Renal cortex interstitium (tissue), 11 donors: ENCODE measurements around the gene PRDM16. TPM values are rescaled to one million over a fixed set of nuclear protein-coding genes. Genes with fewer than 3 reads are reported as not detected.

Experiments
- DNase-seq, 11 donors: peaks; one replicate each; pipeline ENCODE4 v3.0.0-alpha.2; 2013; ENCODE audit warnings: low read depth in 9 of 11, low spot score in 4 of 11; ENCODE audit errors: extremely low read depth in 1 of 11
- polyA plus RNA-seq, 3 donors: library from polyadenylated mRNA; unstranded; fragments of 120-200 nt; gene quantifications; one replicate each; pipeline ENCODE4 v1.2.1, GENCODE V29; 2013; ENCODE audit not compliant: insufficient read length in 3 of 3

The PRDM16 gene
- polyA plus RNA-seq, 3 donors: 5.8 to 14.6 (median 7.3) TPM

GRCh38 chr1:3335754-3336640 lies 267.0 kb downstream of the PRDM16 start:
- no peak for DNase-seq

DNA sequence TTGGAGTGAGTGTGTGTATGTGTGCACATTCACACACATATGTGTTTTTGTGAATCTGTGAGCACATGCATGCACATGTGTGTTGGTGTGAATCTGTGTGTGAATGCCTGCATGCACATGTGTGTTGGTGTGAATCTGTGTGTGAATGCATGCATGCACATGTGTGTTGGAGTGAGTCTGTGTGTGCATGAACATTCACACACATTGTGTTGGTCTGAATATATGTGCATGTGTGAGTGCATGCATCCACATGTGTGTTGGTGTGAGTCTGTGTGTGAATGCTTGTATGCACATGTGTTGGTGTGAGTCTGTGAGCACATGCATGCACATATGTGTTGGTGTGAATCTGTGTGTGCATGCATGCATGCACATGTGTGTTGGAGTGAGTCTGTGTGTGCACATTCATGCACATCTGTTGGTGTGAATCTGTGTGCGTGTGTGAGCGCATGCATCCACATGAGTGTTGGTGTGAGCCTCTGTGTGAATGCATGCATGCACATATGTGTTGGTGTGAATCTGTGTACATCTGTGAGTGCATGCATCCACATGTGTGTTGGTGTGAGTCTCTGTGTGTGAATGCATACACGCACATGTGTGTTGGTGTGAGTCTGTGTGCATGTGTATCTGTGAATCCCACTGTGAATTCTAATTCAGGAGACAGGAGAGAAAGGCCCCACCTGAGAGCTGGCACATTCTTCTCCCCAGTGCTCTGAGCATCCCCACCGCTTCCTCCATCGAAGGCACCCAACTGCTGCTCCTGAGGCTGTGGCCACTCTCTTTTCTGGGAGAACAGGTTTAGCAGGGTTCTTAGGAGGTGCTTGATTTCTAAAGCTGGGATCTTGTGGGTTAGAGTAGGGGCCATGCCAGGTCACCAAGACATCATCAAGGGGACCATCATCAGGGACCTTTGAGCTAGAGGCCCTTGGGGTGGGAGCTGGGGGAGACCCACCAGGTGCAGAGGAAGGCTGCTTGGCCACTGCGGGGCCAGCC lies 267.9 kb downstream of the PRDM16 start:
- DNase-seq: no peak

GRCh38 chr1:3337798-3338724 lies 269.1 kb downstream of the PRDM16 start:
- DNase-seq: no peak

DNA sequence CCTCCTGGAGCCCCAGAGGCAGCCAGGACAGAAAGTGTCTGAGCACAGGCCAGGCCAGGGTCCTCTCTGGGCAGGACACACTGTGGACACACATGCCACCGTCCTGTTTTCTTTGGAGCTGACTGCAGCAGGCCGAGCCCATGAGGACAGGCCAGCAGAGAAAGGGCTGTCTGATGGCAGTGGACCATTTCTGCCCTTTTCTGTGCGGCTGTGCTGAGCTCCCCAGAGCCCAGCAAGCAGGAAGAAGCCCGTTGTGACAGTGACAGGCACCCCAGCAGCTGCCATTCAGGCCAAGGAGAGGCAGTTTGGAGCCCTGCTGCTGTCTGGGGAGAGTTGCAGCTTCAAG lies 269.7 kb downstream of the PRDM16 start:
- DNase-seq: no peak

DNA sequence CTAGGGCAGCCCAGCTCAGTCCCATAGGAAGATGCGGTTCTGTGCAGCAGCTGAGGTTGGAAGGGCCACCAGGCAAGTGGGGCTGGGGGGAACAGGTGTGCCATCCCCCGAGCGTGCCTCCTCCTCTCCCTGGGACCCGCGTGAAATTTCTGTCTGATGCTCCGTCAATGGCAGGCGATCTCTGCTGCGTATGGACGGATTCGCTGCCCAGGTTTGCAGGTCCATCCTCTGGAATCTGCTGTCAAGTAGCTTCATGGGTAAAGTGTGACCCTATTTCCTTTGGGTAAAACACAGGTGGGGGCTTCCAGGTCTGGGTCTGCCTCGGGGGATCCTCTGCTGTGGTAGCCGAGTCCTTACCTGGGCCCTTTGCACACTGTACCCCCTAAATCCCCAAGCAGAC lies 270.9 kb downstream of the PRDM16 start:
- DNase-seq: no peak

DNA sequence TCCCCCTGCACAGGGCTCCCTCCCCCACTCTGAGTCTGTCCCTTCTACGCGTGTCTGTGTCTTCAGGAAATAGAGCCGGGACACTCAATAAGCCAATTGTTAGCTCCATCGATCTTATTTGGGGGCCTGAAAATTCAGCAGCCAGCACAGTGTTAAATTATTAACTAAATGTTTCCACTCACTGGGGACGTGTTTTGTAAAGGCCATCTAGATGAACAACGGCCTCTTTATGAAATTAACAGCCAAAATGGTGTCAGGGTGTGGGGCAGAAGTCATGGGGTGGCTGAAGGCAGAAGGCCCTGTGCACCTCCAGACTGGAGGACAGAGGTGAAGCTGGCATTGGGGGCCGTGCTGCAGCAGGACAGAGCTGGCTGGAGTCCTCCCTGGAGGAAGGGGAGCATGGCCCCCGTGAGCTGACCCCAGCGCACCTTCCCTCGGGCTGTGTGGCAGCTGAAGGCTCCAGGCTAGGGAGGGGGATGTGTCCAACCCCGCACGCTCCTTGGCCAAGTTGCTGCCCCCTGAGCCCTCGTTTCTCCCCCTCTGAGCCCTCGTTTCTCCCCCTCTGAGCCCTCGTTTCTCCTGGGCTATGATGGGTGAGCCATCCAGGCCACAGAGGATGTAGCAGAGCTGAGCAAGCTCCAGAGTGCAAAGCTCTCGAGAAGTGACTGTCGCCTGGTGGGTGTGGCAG lies 271.7 kb downstream of the PRDM16 start:
- no peak for DNase-seq

DNA sequence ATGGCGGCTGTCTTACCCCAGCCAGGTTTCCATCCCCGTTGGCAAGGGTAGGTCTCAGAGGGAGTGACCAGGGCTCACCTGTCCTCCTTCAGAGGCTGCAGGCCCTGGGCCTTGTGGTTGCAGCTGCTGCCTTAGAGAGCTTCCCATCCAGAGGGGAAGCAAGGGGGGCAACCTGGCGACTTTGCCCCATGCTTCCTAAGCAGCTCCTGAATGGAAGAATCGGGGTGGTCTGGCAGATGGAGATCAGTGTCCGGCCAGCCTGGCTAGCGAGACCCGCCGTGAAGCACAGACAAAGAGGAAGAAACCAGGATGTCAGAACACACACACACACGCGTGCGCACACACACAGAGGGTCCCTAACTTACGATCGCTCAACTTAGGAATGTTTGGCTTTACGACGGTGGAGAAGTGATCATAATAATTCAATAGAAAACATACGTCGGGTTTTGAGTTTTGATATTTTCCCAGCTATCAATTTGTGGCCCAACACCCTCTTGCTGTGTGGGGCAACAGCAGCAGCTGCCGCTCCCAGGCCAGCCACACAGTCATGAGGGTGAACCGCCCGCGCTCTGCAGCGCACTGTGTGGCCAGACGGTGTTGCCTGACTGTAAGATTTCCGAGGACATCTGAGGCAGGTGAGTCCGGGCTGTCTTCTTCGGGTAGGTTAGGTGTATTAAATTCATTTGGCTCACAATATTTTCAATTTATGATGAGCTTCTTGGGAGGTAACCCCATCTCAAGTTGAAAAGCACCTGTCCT lies 272.4 kb downstream of the PRDM16 start:
- DNase-seq: no peak

DNA sequence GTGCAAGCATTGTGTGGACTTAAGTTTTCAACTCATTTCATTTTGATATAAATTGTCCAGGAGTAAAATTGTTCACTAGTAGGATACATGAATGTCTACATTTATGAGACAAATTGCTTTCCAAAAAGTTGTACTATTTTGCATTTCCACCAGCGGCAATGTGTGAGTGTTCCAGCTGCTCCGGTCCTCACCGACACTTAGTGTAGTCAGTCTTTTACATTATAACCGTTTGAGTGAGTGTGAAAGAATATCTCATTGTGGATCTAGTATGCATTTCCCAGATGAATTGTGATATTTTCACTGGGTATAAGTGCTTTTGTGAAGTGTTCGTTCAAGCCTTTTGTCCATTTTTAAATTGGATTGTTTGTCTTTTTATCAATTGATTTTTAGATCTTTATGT lies 274.0 kb downstream of the PRDM16 start:
- DNase-seq: no peak

- DNase-seq: no peak
Measured at GRCh38 chr1:3344395-3344794, 275.4 kb downstream of the PRDM16 start.

DNA sequence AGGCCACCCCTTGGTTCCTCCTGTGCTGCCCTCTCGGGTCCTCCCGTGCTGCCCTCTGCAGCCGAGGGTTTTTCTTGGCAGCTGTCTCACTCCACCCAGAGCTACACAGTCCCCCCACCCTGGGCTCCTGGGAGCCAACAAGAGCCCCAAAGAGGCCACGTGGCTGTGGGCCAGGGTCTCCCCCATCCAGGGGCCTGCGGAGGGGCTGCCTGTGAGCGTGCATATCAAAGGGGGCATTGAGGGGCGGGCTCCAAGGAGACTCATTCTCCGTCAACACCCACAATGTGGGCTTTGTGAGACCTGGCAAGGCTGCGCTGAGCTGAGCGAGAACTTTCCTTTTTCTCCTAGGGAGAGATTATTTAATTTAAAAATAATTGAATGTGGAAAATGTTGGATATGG lies 276.8 kb downstream of the PRDM16 start:
- no peak for DNase-seq

DNA sequence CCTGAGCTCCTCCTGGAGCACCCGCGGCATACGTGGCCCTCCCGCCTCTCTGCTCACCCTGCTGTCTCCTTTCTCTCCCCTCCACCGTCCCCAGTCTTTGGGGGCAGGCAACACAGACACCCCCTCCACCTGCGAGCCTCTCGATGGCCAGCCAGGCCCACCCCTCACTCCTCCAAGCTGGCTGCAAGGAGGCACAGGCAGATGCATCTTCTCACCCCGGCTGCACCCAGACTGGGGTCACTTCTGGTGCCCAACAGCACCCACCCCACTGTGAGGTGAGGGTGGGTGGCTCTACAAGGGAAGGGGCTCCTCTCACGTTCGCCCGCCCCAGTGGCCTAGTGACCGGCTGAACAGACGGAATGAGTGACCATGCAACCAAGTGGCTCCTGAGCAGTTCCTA lies 277.5 kb downstream of the PRDM16 start:
- no peak for DNase-seq

GRCh38 chr1:3347257-3348020 lies 278.4 kb downstream of the PRDM16 start:
- DNase-seq: no peak

GRCh38 chr1:3348196-3348865 lies 279.3 kb downstream of the PRDM16 start:
- DNase-seq: no peak

- DNase-seq: no peak
Measured at GRCh38 chr1:3349161-3349967, 280.4 kb downstream of the PRDM16 start.

- no peak for DNase-seq
Measured at GRCh38 chr1:3349968-3350299, 280.9 kb downstream of the PRDM16 start.
